Measurements from ENCODE around the gene NUPR1. TPM values are rescaled to one million over a fixed set of nuclear protein-coding genes. Genes with fewer than 3 reads are reported as not detected.

NUPR1 gene
- total and polyA plus RNA-seq, 2 of the 13 experiments (the other 11 are each of a cell fraction or from before 2014, with no cell fraction given), result 18.0 to 25.6 TPM

DNA sequence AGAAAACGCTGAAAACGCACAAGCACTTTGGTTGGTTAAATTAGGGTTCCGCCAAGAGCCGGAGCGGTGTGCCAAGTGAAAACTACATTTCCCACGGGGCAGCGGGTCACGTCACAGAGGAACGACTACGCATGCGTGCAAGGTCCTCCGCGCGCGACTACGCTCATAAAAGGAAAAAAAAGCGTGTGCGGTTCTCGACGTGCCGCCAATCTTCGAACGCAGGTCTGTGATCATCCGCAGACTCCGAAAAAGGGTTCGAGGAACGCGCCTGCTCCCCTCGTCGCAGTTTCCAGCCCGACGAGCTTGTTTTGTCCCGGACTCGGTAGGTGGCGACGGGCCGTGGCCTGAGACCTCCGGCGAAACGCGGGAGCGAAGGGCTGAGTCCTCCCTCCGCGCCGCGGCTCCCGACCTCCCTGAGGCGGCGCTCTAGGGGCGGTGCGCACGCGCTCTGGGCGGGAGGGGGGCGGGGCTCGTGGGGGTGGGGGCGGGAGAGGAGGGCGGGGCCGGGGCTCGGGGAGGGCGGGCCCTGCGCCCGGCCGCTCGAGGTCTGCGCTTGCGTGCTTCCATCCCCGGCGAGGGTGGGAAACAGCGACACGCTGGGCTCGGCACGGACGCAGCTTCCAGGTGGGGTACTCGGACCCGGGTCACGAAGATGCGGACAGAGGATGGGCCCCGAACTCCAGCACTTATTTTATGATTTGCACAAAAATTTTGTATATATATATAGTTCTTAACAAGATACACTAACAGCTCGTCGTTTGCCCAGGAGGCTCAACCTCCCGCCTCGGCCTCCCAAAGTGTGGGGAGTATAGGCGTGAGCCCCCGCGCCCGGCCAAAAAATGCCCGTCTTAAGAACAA, 15.2 kb upstream of the NUPR1 start, which contains the start of gene SGF29 (continued):
- no peak for TF ChIP-seq TSC22D2 (CRISPR knock-in tag; IDR thresholded peaks at IDR 0.05; ENCODE audit: borderline replicate concordance)
- no peak for TF ChIP-seq STAT5B (CRISPR knock-in tag; IDR thresholded peaks at IDR 0.05)
- TF ChIP-seq ZNF501 (CRISPR knock-in tag; IDR thresholded peaks at IDR 0.05), result peak; percentile 95
- TF ChIP-seq, protein P1, sequence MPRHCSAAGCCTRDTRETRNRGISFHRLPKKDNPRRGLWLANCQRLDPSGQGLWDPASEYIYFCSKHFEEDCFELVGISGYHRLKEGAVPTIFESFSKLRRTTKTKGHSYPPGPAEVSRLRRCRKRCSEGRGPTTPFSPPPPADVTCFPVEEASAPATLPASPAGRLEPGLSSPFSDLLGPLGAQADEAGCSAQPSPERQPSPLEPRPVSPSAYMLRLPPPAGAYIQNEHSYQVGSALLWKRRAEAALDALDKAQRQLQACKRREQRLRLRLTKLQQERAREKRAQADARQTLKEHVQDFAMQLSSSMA (CRISPR knock-in tag; IDR thresholded peaks at IDR 0.05), result no peak
- TF ChIP-seq, protein P2, sequence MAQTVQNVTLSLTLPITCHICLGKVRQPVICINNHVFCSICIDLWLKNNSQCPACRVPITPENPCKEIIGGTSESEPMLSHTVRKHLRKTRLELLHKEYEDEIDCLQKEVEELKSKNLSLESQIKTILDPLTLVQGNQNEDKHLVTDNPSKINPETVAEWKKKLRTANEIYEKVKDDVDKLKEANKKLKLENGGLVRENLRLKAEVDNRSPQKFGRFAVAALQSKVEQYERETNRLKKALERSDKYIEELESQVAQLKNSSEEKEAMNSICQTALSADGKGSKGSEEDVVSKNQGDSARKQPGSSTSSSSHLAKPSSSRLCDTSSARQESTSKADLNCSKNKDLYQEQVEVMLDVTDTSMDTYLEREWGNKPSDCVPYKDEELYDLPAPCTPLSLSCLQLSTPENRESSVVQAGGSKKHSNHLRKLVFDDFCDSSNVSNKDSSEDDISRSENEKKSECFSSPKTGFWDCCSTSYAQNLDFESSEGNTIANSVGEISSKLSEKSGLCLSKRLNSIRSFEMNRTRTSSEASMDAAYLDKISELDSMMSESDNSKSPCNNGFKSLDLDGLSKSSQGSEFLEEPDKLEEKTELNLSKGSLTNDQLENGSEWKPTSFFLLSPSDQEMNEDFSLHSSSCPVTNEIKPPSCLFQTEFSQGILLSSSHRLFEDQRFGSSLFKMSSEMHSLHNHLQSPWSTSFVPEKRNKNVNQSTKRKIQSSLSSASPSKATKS (CRISPR knock-in tag; IDR thresholded peaks at IDR 0.05), result no peak
- peak; percentile 88 for TF ChIP-seq GLI4 (CRISPR knock-in tag; IDR thresholded peaks at IDR 0.05; ENCODE audit: borderline replicate concordance)
- TF ChIP-seq IRF2 (CRISPR knock-in tag; IDR thresholded peaks at IDR 0.05), result peak; percentile 91
- TF ChIP-seq, protein P3, sequence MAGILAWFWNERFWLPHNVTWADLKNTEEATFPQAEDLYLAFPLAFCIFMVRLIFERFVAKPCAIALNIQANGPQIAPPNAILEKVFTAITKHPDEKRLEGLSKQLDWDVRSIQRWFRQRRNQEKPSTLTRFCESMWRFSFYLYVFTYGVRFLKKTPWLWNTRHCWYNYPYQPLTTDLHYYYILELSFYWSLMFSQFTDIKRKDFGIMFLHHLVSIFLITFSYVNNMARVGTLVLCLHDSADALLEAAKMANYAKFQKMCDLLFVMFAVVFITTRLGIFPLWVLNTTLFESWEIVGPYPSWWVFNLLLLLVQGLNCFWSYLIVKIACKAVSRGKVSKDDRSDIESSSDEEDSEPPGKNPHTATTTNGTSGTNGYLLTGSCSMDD (CRISPR knock-in tag; IDR thresholded peaks at IDR 0.05), result no peak
- no peak for TF ChIP-seq SNAI1 (CRISPR knock-in tag; IDR thresholded peaks at IDR 0.05; ENCODE audit: borderline replicate concordance)
- 0 out of 2 replicates have a peak, but pooled peaks have one; percentile 55 for TF ChIP-seq ZNF333 (CRISPR knock-in tag; IDR thresholded peaks at IDR 0.05; ENCODE audit: borderline replicate concordance)
- TF ChIP-seq SIX1 (CRISPR knock-in tag; IDR thresholded peaks at IDR 0.05; ENCODE audit: borderline replicate concordance), result peak; percentile 68
- peak; percentile 93 for TF ChIP-seq KDM5B (CRISPR knock-in tag; IDR thresholded peaks at IDR 0.05; ENCODE audit: borderline replicate concordance)
- peak; percentile 65; the same call in 1 of the 2 replicates for TF ChIP-seq GFI1 (CRISPR knock-in tag; IDR thresholded peaks at IDR 0.05; ENCODE audit: borderline replicate concordance)
- TF ChIP-seq, protein P4, sequence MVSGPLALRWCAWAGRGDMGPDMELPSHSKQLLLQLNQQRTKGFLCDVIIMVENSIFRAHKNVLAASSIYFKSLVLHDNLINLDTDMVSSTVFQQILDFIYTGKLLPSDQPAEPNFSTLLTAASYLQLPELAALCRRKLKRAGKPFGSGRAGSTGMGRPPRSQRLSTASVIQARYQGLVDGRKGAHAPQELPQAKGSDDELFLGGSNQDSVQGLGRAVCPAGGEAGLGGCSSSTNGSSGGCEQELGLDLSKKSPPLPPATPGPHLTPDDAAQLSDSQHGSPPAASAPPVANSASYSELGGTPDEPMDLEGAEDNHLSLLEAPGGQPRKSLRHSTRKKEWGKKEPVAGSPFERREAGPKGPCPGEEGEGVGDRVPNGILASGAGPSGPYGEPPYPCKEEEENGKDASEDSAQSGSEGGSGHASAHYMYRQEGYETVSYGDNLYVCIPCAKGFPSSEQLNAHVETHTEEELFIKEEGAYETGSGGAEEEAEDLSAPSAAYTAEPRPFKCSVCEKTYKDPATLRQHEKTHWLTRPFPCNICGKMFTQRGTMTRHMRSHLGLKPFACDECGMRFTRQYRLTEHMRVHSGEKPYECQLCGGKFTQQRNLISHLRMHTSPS (CRISPR knock-in tag; IDR thresholded peaks at IDR 0.05; ENCODE audit: low read depth), result no peak
- TF ChIP-seq, protein P5, sequence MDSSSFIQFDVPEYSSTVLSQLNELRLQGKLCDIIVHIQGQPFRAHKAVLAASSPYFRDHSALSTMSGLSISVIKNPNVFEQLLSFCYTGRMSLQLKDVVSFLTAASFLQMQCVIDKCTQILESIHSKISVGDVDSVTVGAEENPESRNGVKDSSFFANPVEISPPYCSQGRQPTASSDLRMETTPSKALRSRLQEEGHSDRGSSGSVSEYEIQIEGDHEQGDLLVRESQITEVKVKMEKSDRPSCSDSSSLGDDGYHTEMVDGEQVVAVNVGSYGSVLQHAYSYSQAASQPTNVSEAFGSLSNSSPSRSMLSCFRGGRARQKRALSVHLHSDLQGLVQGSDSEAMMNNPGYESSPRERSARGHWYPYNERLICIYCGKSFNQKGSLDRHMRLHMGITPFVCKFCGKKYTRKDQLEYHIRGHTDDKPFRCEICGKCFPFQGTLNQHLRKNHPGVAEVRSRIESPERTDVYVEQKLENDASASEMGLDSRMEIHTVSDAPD (CRISPR knock-in tag; IDR thresholded peaks at IDR 0.05), result no peak
- TF ChIP-seq, protein P6, sequence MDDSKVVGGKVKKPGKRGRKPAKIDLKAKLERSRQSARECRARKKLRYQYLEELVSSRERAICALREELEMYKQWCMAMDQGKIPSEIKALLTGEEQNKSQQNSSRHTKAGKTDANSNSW (CRISPR knock-in tag; IDR thresholded peaks at IDR 0.05; ENCODE audit: borderline replicate concordance), result peak; percentile 66; the same call in 1 of the 2 replicates
- TF ChIP-seq, protein P7, sequence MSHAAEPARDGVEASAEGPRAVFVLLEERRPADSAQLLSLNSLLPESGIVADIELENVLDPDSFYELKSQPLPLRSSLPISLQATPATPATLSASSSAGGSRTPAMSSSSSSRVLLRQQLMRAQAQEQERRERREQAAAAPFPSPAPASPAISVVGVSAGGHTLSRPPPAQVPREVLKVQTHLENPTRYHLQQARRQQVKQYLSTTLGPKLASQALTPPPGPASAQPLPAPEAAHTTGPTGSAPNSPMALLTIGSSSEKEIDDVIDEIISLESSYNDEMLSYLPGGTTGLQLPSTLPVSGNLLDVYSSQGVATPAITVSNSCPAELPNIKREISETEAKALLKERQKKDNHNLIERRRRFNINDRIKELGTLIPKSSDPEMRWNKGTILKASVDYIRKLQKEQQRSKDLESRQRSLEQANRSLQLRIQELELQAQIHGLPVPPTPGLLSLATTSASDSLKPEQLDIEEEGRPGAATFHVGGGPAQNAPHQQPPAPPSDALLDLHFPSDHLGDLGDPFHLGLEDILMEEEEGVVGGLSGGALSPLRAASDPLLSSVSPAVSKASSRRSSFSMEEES (CRISPR knock-in tag; IDR thresholded peaks at IDR 0.05), result peak; percentile 80
- TF ChIP-seq NKX3-1 (CRISPR knock-in tag; IDR thresholded peaks at IDR 0.05), result no peak
- TF ChIP-seq RXRA (CRISPR knock-in tag; IDR thresholded peaks at IDR 0.05), result peak; percentile 84
